ENCODE results near the gene NUP37.
"Not testable (repeated sequence)": the region's sequence is repeated elsewhere in the genome, so short reads cannot be mapped to it uniquely, and the experiment has no call there.

GRCh38 chr12:102072092-102072491 is 47.8 kb downstream of the NUP37 start:
- not testable (repeated sequence) for TF ChIP-seq POLR2A, TAF1 (IDR thresholded peaks at IDR 0.05; ENCODE audit: low read depth, low read length)
